Neuronal stem cell (in vitro differentiated cells): Measurements from ENCODE around the gene CENPA.

Experiments used
- DNase-seq: peaks from one replicate; pipeline ENCODE4 v3.0.0-alpha.2; 2013; ENCODE audit warnings: low spot score
- H2AFZ ChIP-seq: one replicate; pipeline ENCODE4 v1.6.1; 2013; ENCODE audit warnings: mild to moderate bottlenecking, low read length, inconsistent platforms
- H2AK5ac ChIP-seq: 2 replicates; pipeline ENCODE4 v1.6.1; 2013; ENCODE audit warnings: low read depth, mild to moderate bottlenecking, inconsistent platforms, low read length, moderate library complexity, mixed read lengths
- H2BK120ac ChIP-seq: 2 replicates; pipeline ENCODE4 v1.6.1; 2013; ENCODE audit warnings: low read depth, mild to moderate bottlenecking, inconsistent platforms, low read length, moderate library complexity, mixed read lengths
- H2BK12ac ChIP-seq: one replicate; pipeline ENCODE4 v1.6.1; 2013; ENCODE audit warnings: low read length, inconsistent platforms
- H2BK15ac ChIP-seq: 2 replicates; pipeline ENCODE4 v1.6.1; 2013; ENCODE audit warnings: mild to moderate bottlenecking, low read length, inconsistent platforms, mixed read lengths
- H2BK5ac ChIP-seq: one replicate; pipeline ENCODE4 v1.6.1; 2013; ENCODE audit warnings: inconsistent platforms, mild to moderate bottlenecking, low read length, moderate library complexity
- H3K14ac ChIP-seq: one replicate; pipeline ENCODE4 v1.6.1; 2013; ENCODE audit warnings: low read length, inconsistent platforms
- H3K18ac ChIP-seq: 2 replicates; pipeline ENCODE4 v1.6.1; 2013; ENCODE audit warnings: low read length, inconsistent platforms
- H3K23ac ChIP-seq: 2 replicates; pipeline ENCODE4 v1.6.1; 2013; ENCODE audit warnings: low read depth, mild to moderate bottlenecking, mixed read lengths, low read length, inconsistent platforms; ENCODE audit not compliant: poor library complexity
- H3K27ac ChIP-seq: replicated peaks from 3 replicates; pipeline ENCODE4 v1.5.1; 2013; ENCODE audit warnings: low read length, inconsistent platforms
- H3K27me3 ChIP-seq, 3 experiments: 2 replicates each; pipeline ENCODE4 v1.6.1; 2013; ENCODE audit warnings: low read length in 3 of 3, mild to moderate bottlenecking in 2 of 3, inconsistent platforms in 1 of 3, low read depth in 1 of 3, mixed read lengths in 1 of 3, moderate library complexity in 1 of 3; ENCODE audit not compliant: control insufficient read depth in 3 of 3, insufficient read depth in 3 of 3
- H3K36me3 ChIP-seq, 2 donors: replicated peaks in 1 of 2; 2 replicates each; pipeline ENCODE4 v1.6.1; 2013; ENCODE audit warnings: low read length in 2 of 2; ENCODE audit not compliant: control insufficient read depth in 2 of 2, insufficient read depth in 2 of 2
- H3K4ac ChIP-seq: 2 replicates; pipeline ENCODE4 v1.6.1; 2013; ENCODE audit warnings: inconsistent platforms, mild to moderate bottlenecking, low read length, moderate library complexity
- H3K4me1 ChIP-seq, 2 donors: 1 replicate in 1 of 2; 2 replicates in 1 of 2; pipeline ENCODE4 v1.6.1; 2013; ENCODE audit warnings: low read length in 2 of 2, low read depth in 1 of 2; ENCODE audit not compliant: control insufficient read depth in 2 of 2, insufficient read depth in 1 of 2
- H3K4me2 ChIP-seq: one replicate; pipeline ENCODE4 v1.6.1; 2013; ENCODE audit warnings: mild to moderate bottlenecking, low read length, inconsistent platforms; ENCODE audit not compliant: insufficient read depth, poor library complexity, severe bottlenecking
- H3K4me3 ChIP-seq, 2 donors: 2 replicates each; pipeline ENCODE4 v1.5.1; 2013; ENCODE audit warnings: low read length in 2 of 2, mild to moderate bottlenecking in 2 of 2, inconsistent platforms in 1 of 2, moderate library complexity in 1 of 2
- H3K79me1 ChIP-seq: one replicate; pipeline ENCODE4 v1.6.1; 2013; ENCODE audit warnings: low read depth, mild to moderate bottlenecking, inconsistent platforms, low read length, moderate library complexity
- H3K9ac ChIP-seq: one replicate; pipeline ENCODE4 v1.6.1; 2013; ENCODE audit warnings: mild to moderate bottlenecking, low read depth, low read length, inconsistent platforms; ENCODE audit not compliant: poor library complexity
- H3K9me3 ChIP-seq, 2 donors: replicated peaks in 1 of 2; 2 replicates each; pipeline versions ENCODE3 to v1.6.1; 2013; ENCODE audit warnings: low read length in 2 of 2, mild to moderate bottlenecking in 2 of 2, inconsistent platforms in 1 of 2, low read depth in 1 of 2, mixed read lengths in 1 of 2, moderate library complexity in 1 of 2; ENCODE audit not compliant: control insufficient read depth in 2 of 2, insufficient read depth in 1 of 2
- H4K8ac ChIP-seq: one replicate; pipeline ENCODE4 v1.6.1; 2013; ENCODE audit warnings: low read depth, mild to moderate bottlenecking, inconsistent platforms, low read length, moderate library complexity
- H4K91ac ChIP-seq: one replicate; pipeline ENCODE4 v1.6.1; 2013; ENCODE audit warnings: low read length, low read depth, mild to moderate bottlenecking, inconsistent platforms; ENCODE audit not compliant: poor library complexity
- WGBS, 2 donors: extraction: QIAGEN DNeasy Blood & Tissue Kit; methylation state at CpG; one replicate each; pipeline ENCODE4 v1.1.7; 2013; ENCODE audit warnings: missing lambda C conversion rate in 2 of 2, mixed read lengths in 1 of 2; ENCODE audit not compliant: insufficient read length in 2 of 2, insufficient replicate concordance in 1 of 2; ENCODE audit errors: extremely low coverage in 2 of 2; 5-methylcytosine and 5-hydroxymethylcytosine counted together

Gene CENPA

GRCh38 chr2:26740346-26740745, 45.5 kb upstream of the CENPA start:
- Histone ChIP-seq H3K36me3 (no peaks in the 10 kb centered on the region), H3K27ac (no peak overlapping the region), H3K9me3 (no peaks in the 10 kb centered on the region), H4K91ac (no peak overlapping the region), H3K79me1 (no peaks in the 10 kb centered on the region), H2BK12ac (no peak overlapping the region), H3K14ac (no peak overlapping the region), H3K4ac (no peak overlapping the region), H3K18ac (no peak overlapping the region), H3K4me1 (peaks cover 8 to 33% of the 10 kb centered on the region in 2 donors), H3K23ac (no peak overlapping the region), H2AK5ac (peak overlapping the region; percentile 25), H2AFZ (no peak overlapping the region), H3K4me3 (no peak overlapping the region), H2BK5ac (no peak overlapping the region), H2BK15ac (peak overlapping the region; percentile 39), H3K4me2 (no peak overlapping the region), H3K9ac (peak overlapping the region; percentile 30), H4K8ac (no peak overlapping the region), H2BK120ac (no peak overlapping the region), H3K27me3 (no peaks in the 10 kb centered on the region)
- WGBS, 2 donors, result no CpG with 5 or more reads among the region's 6 CpGs
- no peak for DNase-seq

- Histone ChIP-seq H3K27ac (no peak overlapping the region), H3K4ac (no peak overlapping the region), H2BK15ac (no peak overlapping the region), H4K8ac (no peak overlapping the region), H3K4me2 (no peak overlapping the region), H2AFZ (peak overlapping the region; percentile 9), H3K36me3 (no peaks in the 10 kb centered on the region), H3K23ac (no peak overlapping the region), H3K9ac (no peak overlapping the region), H3K27me3 (no peaks in the 10 kb centered on the region), H2AK5ac (peak overlapping the region; percentile 25), H2BK12ac (no peak overlapping the region), H2BK120ac (no peak overlapping the region), H3K9me3 (no peaks in the 10 kb centered on the region), H4K91ac (no peak overlapping the region), H3K14ac (no peak overlapping the region), H3K4me3 (no peak overlapping the region), H2BK5ac (no peak overlapping the region), H3K79me1 (no peaks in the 10 kb centered on the region), H3K4me1 (peaks cover 7 to 30% of the 10 kb centered on the region in 2 donors), H3K18ac (no peak overlapping the region)
- WGBS, 2 donors, result no CpG with 5 or more reads among the region's 8 CpGs
- DNase-seq, result no peak
Observed at GRCh38 chr2:26740890-26741302, 45.0 kb upstream of the CENPA start.

- no CpG with 5 or more reads among the region's 15 CpGs for WGBS, 2 donors
- DNase-seq, result no peak
- H3K9ac ChIP-seq, result no peak overlapping the region
Observed at GRCh38 chr2:26742048-26742770, 43.6 kb upstream of the CENPA start.

GRCh38 chr2:26743852-26744251, 42.0 kb upstream of the CENPA start:
- no peak for DNase-seq
- Histone ChIP-seq H3K9me3 (no peaks in the 10 kb centered on the region), H3K27ac (no peak overlapping the region), H2BK12ac (no peak overlapping the region), H3K14ac (no peak overlapping the region), H2BK15ac (peak overlapping the region; percentile 13), H3K36me3 (no peaks in the 10 kb centered on the region), H3K27me3 (no peaks in the 10 kb centered on the region), H3K4me3 (no peak overlapping the region), H2AK5ac (no peak overlapping the region), H4K91ac (no peak overlapping the region), H3K4ac (no peak overlapping the region), H3K79me1 (no peaks in the 10 kb centered on the region), H2AFZ (peak overlapping the region; percentile 59), H2BK5ac (no peak overlapping the region), H3K18ac (no peak overlapping the region), H3K23ac (no peak overlapping the region), H3K4me2 (no peak overlapping the region), H2BK120ac (no peak overlapping the region), H4K8ac (no peak overlapping the region), H3K9ac (no peak overlapping the region), H3K4me1 (peaks cover 3 to 15% of the 10 kb centered on the region in 2 donors)
- no CpG with 5 or more reads among the region's 3 CpGs for WGBS, 2 donors

More at GRCh38 chr2:26742048-26742770, 43.6 kb upstream of the CENPA start:
- Histone ChIP-seq H3K14ac (peak overlapping the region; percentile 26), H3K27ac (no peak overlapping the region), H2AFZ (no peak overlapping the region), H3K23ac (no peak overlapping the region), H3K4me2 (no peak overlapping the region), H2BK12ac (no peak overlapping the region), H3K18ac (peak overlapping the region; percentile 49), H3K4me1 (peaks cover 3 to 21% of the 10 kb centered on the region in 2 donors), H4K91ac (no peak overlapping the region), H2BK120ac (no peak overlapping the region), H4K8ac (no peak overlapping the region), H2BK5ac (no peak overlapping the region), H3K27me3 (no peaks in the 10 kb centered on the region), H3K36me3 (no peaks in the 10 kb centered on the region), H2BK15ac (peak overlapping the region; percentile 23), H3K4me3 (no peak overlapping the region), H2AK5ac (peak overlapping the region; percentile 72), H3K9me3 (no peaks in the 10 kb centered on the region), H3K79me1 (no peaks in the 10 kb centered on the region), H3K4ac (no peak overlapping the region)
